HG03558 (cell line): ENCODE results near the gene HOXD11.

ENCODE experiments used
- ATAC-seq: cut with Tn5 transposase; IDR thresholded peaks from one replicate; pipeline ENCODE4 v1.9.1; 2021; ENCODE audit warnings: moderate number of reproducible peaks; ENCODE audit not compliant: unreplicated experiment; ENCODE audit errors: extremely low read depth

Gene HOXD11

DNA sequence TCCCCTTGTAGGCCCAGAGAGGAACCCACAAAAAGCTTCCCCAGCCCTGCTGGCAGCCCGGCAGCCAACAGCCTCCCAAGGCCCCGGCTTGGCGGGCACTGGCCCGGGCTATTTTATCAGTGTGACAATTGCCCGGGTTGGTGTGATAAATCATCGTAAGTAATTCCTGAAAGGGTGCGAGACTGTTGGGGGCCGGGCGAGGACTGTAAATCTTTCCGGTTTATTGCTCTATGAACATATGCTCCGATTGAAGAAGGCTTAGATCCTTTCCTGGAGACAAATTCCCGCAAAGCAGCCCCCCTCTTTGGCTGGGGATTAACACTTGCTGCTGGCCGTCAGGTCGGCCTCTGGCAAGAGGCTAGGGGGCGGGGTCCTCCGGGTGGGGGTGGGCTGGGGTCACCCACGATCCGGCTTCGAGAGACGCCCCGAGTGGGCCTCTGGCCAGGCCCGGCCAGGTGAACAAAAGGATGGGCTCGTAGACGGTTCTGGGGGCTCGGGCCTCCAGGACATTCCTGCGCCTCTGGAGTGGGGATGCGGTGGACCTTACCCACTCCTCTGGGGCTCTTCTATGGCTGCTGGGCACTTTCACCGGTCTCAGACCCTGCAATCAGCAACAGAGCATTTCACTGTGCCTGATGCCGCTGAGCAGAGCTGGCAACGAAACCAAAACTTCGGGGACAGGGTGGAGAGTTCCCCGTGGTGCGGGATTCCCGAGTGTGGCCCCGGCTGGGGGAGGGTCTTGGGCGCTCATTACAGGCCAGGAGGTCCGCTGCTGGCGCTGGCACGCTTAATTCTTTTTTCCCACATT, 52.0 kb downstream of the HOXD11 start:
- no peak for ATAC-seq
